GM21529 (cell line): Measurements from ENCODE around the gene BPIFB4.
"Not testable (repeated sequence)": the region's sequence is repeated elsewhere in the genome, so short reads cannot be mapped to it uniquely, and the experiment has no call there.

ENCODE experiments used
- ATAC-seq: cut with Tn5 transposase; IDR thresholded peaks from one replicate; pipeline ENCODE4 v1.9.1; 2021; ENCODE audit not compliant: unreplicated experiment

Gene BPIFB4

DNA sequence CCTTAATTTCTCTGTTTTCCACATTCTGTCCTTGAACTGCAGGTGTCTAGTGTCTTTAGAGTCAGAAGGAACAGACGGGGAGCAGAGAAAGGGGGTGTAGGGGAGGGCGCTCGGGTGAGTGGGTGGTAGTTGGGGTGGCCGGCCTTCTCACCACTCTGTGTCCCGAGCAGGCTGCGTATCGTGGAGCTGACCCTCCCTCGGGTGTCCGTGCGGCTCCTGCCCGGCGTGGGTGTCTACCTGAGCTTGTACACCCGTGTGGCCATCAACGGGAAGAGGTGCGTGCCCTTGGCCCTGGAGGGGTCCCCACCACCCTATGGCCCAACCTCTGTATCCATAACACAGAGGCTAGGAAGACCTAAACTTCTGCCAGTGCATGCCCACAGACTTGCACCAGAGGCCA lies 5.3 kb downstream of the BPIFB4 start:
- ATAC-seq = no peak

DNA sequence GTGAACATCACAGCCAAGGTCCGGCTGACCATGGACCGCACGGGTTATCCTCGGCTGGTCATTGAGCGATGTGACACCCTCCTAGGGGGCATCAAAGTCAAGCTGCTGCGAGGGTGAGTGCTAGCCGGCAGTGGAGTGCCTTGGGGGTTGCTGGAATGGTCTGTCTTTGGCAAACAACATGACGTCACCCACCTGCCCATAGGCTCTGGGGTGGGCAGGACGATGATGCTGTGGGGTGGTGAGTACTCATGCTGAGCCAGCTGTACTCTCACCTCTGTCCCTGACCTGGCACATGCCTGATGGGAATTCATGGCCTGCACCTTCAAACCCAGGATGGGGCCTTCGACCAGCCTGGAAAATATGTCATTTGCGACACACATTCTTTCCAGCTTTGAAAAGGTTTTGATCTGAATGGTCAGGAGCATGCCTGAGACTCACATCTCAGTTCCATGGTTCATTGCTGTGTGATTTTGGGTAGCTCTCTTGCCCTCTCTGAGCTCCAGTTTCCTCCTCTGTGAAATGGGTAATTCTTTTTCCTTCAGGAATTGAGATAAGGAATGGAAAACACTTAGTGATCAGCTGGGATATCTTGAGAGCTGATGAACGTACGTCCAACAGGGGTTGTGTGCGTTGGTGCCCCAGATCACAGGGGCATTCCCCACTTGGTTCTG lies 6.7 kb downstream of the BPIFB4 start:
- no peak for ATAC-seq

DNA sequence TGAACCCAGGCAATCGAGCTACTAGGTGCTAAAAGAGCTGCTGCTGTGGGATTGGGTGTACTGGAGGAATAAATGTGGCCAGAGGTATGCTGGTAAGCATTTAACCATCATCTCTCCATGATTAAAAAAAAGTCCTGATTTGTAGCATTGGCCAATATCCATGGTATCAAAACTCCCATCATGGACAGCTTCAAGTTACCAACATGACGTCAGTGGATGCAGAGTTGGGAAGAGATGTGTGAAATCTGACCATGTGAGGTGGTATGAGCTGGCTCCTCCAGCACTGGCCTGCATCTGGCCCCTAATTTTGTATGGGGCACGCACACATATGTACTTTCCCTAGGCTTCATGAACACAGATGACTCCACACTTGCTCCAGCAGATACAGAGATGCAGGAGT lies 11.7 kb downstream of the BPIFB4 start:
- ATAC-seq = no peak

DNA sequence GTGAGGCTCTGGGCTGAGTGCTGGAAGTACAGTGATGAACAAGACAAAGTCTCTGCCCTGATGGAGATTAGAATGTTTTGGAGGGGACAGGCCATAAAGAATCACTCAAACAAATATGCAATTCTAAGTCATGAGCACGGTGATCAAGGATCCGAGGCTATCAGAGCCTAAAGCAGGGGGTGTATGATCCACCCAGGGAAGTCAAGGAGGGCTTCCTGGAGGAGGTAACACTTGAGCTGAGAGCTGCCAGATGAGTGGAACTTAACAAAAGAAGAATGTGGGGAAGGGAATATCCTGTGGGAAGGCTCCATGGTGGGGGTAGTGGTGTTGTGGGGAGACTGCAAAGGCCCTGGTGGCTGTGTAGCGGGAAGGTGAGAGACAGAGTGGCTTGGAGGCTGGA lies 12.2 kb downstream of the BPIFB4 start:
- no peak for ATAC-seq

DNA sequence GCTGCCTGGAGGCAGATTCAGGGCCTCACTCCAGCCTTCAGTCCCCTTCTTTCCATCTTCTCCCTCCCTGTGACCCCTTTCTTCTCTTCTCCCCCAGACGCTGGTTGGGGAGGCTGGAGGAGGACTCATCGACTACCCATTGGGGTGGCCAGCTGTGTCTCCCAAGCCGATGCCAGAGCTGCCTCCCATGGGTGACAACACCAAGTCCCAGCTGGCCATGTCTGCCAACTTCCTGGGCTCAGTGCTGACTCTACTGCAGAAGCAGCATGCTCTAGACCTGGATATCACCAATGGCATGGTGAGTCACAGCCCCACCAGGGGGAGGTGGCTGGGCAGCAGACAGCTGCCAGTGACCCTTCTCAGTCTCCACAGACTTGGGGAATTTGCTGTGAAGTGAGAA lies 12.9 kb downstream of the BPIFB4 start:
- ATAC-seq = no peak

DNA sequence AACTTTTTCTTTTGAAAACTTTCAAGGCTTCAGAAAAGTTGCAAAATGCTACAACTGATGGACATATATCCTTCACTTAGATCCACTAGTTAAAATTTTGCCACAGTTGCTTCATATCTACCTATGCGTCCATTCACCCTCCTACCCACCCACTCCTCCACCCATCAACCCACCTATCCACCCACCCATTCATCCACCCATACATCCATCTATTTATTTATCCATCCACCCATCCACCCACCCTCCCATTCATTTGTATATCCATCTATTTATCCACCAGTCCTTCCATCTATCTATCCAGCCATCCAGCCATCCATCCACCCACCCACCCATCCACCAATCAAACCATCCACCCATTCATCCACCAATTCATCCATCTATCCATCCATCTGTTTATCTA lies 13.6 kb downstream of the BPIFB4 start:
- no peak for ATAC-seq

DNA sequence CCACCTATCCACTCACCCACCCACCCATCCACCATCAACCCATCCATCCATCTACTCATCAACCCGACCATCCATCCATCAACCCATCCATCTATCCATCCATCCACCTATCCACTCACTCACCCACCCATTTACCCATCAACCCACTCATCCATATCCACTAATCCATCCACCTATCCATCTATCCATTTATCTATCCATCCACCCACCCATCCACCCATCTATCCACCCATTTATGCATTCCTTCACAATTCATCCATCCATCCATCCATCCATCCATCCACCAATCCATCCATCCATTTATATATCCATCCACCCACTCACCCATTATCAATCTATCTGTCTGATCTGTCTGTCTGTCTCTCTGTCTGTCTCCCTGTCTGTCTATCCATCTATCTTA lies 14.1 kb downstream of the BPIFB4 start:
- no peak for ATAC-seq

DNA sequence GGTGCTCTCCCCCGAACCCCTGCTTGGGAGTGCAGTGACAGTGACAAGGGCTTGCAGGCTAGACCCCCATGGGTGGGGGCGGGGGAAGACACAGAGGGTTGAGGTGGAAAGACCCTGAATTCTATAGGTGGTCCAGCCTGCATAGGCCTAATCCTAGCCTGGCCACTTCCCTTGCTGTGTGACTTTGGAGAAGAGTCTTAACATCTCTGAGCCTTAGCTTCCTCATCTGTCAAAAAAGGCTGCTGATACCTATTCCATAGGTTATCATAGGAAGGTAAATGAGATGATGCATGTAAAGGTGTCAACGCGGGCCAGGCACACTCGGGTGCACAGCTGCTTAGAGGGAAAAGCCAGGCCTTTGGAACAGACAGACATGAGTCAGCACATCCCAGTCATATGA lies 15.8 kb downstream of the BPIFB4 start:
- ATAC-seq = no peak

DNA sequence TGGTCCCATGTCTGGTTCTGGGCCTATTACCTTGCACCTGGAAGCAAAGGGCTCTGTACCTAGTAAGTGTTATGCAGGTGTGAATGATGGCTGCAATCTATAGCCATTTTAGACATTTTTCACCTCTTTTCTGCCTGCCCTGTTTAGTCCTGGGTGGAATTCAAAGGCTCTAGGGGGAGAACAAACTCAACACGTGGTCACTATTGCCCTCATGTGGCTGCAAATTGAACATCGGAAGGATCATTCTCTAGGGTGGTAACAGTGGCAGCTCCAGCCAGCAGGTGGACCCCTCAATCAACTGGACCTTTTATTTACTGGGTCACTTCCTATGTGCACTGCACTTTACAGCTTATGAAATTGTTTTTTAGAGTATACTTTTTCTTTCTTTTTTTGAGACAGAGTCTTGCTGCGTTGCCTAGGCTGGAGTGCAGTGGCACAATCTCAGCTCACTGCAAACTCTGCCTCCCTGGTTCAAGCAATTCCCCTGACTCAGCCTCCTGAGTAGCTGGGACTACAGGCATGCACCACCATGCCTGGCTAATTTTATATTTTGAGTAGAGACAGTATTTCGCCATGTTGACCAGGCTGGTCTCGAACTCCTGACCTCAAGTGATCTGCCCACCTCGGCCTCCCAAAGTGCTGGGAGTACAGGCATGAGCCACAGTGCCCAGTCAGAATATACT lies 16.6 kb downstream of the BPIFB4 start:
- ATAC-seq = not testable (repeated sequence)

DNA sequence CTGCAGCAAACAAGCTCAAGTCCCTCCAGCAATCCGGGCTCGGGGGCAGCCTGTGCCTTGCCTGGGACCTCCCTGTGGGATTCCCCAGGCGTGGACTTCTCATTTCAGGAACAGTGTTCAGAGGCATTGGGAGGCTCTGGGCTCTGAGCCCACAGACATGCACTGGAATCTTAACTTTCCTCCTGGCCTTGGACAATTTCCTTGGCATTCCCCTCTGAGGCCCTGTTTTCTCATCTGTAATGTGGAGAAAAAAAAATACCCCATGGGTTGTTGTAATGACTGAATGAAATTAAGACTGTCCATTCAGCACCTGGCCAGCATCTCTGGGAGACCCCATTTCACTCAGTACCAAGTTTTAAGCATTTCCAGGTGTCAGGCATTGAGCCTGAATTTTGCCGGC lies 17.6 kb downstream of the BPIFB4 start:
- no peak for ATAC-seq

DNA sequence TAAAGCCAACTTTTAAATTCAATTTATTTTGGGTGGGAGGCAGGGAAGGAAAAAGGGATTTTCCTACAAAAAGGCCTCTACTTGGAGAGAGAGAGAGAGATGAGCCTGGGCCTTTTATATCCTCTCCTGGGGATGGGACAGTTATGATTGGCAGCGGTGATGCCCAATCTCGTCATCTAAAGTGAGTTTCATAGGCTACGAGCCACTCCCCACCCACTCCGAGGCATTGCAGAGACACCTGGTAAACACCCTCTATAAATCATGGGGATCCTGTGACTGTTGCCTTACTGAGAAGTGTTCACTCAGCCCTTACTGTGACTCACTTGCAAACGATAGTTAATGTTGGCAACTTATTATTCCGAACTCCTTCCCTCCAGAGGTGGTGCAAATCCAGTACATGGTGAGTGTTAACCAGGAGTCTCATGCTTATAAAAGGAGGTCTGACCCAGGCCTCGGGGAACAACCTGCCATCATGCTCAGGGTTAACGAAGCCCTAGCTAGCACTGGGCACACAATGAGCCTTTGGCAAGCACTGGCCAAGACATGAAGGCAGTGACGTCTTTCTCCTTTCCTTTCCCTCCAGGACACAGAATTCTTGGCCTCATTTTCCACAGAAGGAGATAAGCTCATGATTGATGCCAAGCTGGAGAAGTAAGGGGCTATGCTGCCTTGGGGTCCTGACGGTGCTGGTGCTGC lies 20.5 kb downstream of the BPIFB4 start:
- no peak for ATAC-seq

DNA sequence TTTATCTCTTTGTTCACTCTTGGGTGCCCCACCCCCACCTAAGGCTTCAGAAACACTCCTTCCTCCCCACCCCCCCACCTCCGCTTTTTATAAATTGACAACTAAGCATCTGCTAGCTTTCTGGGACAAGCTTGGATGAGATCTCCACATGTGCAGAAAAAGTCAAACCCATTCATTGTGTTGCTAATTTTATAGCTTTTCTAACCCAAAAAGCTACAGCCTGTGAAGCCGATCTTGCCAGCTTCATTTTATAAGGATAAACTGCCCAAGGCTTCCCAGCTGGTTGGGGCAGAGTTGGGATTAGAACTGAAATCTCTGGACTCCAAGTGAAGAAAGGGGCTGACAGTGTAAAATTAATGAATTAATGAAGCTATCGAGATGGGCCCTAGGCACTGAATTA lies 24.1 kb downstream of the BPIFB4 start:
- no peak for ATAC-seq

DNA sequence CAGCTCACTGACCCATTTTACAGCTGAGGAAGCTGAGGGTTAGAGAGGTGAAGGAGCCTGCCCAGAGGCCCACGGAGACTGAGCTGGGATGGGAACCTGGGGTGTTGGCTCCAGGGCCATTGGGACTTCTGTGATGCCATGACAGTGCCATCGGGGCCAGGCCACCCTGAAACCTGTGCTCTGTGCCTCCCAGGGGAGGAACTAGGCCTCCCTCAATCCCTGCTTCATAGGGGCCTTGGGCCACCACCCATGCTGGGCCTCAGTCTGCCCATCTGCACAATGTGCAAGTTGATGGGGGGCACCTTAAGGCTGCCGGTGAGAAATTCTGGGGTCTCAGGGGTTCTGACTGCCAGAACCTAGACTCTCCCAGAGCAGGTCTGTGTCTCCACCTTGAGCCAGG lies 24.9 kb downstream of the BPIFB4 start:
- no peak for ATAC-seq

DNA sequence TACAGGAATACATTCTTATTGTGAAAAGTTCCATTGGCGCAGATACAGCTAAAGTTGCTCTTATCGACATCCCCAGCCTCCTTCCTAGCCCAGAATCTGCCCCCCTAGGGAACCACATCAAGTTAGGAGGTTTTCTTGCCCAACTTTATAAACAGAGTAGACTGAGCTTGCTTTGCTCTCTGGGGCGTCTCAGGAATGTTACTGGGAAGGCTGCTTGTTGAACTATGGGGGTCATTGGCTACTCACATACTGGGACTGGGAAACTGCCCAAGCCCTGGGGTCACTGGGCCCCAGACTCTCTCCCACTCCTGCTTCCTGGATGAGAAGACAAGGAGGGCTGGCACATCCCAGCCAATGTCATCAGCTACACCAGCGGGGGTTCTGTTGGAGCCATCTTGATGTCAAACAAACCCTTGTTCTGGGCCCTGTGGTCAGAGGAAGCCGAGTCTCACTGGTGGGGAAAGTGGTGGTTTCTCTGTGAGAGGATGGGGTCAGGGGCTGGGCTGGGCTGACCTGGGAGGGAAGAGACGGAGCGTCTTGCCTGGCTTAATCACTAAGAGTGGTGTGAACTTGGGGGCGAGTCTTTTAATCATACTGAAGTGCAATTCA lies 26.0 kb downstream of the BPIFB4 start:
- no peak for ATAC-seq

DNA sequence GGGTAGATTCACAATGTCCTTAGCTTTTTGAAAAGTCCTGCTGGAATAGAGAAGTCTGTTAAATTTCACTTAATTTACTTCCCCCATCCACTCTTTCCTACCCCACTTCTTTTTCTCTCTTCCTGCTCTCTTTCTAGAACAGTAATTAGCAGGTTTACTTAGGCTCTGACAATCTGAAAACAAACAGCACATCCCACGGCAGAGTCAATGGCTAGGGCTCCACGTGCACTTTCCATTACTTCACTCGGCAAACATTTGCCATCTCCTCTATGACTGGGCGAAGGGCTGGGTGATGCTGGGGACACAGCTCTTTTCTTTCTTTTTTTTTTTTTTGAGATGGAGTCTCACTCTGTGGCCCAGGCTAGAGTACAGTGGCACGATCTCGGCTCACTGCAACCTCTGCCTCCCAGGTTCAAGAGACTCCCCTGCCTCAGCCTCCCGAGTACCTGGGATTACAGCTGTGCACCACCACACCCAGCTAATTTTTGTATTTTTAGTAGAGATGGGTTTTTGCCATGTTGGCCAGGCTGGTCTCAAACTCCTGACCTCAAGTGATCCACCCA lies 26.7 kb downstream of the BPIFB4 start:
- ATAC-seq = not testable (repeated sequence)

DNA sequence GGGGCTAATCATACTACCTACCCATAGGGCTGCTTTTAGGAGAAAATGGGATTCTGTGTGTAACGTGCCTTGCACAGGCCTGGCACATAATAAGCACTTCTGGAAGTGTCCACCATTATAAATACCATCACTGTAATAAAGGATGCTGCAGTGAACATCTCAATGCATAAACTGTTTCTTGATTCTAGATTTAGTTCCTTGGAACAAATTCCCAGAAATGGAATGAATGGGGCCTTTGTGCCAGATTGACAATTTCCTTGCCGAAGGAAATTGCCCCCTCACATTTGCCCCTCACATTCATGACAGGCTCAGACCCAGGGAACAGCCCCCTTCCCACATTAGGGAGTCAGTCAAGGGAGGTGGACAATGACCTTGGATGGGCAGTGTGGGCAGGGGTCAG lies 29.2 kb downstream of the BPIFB4 start:
- no peak for ATAC-seq

DNA sequence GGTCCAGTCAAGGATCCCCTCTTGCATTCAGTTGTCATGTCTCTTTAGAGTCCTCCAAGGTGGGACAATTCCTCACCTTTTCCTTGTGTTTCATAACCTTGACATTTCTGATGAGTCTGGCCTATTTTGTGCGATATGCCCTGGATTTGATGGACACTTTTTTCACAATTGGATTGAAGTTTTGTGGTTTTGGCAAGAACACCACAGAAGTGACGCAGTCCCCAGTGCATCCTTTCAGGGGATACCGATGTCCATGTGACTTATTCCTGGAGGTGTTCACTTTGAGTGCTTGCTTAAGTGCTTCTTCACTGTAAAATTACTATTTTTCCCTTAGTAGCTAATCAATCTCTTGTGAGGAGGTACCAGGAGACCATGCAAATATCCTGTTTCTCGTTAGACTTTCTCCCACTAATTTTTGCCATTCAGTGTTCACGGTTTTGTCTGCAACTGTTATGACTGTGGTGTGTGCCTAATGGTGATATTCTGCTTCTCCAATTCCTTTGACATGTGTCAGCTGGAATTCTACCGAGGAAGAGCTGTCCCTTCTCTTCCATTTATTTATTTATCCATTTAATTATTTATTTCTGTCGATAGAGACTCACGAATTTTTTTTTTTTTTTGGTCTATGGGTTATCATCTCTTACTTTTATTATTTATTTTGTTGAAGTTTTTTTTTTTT lies 30.8 kb downstream of the BPIFB4 start:
- ATAC-seq = no peak

DNA sequence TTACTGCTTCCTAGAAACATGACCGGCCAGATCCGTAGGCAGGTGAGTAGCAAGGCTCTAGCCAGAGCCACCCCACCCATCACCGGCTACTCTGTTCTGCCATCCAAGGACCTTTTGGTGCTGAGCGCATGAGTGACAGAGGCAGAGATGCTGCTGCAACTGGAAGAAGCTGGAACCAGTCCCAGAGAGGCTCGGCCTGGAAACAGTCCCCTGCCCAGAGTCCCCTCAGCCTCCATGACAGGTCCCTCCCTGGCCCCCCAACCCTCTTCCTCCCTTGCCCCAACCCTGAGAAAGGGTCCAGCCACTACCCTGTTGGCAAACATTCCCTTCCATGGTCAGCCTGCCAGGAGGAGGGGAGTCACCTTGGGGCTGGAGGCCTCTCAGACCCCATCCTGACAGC lies 31.9 kb downstream of the BPIFB4 start:
- no peak for ATAC-seq

DNA sequence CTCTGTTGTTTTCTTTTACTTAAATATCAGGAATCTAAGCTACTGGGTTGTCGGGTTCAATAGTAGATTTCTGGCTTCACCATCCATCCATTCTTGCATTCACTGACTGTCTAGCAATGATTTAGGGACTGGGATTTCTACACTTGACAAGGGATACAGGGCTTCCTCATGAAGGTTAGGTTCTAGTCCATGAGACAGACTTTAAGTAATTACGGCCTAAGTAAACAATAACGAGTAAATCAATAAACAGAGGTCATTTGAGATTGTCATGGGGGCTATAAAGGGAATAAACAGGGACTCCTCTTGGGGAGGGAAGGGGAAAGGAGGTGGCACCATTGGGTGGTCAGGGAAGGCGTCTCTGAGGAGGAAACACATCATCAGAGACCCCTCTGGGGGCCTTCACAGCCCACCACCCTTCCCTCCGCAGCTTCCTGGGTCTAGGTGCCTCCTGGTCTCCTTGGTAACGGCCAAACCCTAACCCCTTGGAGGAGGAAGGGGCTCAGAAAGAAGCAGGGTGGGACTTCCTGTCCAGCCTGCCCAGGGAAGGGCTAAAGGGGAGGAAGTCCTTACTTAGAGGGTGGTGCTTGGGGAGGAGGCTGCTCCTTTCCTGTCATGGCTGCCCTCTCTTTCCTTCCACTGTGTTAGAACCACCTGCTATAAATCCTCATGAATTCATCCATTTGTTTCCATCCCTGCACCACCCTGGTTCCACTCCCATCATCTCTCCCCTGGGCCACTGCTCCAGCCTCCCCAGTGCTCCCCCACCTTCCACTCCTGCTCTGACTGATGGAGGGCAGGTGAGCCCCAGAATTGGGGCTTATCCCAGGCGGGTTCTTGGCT lies 33.3 kb downstream of the BPIFB4 start:
- no peak for ATAC-seq

DNA sequence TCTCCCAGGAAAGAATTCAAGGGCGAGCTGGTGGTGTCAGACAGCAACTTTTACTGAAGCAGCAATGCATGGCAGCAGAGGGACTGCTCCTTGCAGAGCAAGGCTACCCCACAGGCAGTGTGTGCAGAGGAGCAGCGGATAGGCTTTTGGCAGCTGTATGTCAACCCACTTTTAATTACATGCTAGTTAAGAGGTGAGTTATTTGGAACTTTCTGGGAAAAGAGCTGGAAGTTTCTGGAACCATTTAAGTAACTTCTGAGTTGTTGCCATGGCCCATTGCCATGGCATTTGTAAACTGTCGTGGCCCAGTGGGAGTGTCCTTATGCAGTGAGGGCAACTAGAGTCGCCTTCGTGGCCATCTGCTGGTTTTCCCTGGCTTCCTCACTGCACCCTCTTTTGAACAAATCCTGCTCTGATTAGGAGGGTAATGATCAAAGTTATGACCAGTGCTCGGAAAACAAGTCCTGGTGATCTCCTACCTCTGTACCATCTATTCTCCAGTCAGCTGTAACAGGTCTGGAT lies 34.0 kb downstream of the BPIFB4 start:
- ATAC-seq = no peak
